ENCODE measurements around the gene SPN.
"Not testable (repeated sequence)": the region's sequence is repeated elsewhere in the genome, so short reads cannot be mapped to it uniquely, and the experiment has no call there.

SPN gene

DNA sequence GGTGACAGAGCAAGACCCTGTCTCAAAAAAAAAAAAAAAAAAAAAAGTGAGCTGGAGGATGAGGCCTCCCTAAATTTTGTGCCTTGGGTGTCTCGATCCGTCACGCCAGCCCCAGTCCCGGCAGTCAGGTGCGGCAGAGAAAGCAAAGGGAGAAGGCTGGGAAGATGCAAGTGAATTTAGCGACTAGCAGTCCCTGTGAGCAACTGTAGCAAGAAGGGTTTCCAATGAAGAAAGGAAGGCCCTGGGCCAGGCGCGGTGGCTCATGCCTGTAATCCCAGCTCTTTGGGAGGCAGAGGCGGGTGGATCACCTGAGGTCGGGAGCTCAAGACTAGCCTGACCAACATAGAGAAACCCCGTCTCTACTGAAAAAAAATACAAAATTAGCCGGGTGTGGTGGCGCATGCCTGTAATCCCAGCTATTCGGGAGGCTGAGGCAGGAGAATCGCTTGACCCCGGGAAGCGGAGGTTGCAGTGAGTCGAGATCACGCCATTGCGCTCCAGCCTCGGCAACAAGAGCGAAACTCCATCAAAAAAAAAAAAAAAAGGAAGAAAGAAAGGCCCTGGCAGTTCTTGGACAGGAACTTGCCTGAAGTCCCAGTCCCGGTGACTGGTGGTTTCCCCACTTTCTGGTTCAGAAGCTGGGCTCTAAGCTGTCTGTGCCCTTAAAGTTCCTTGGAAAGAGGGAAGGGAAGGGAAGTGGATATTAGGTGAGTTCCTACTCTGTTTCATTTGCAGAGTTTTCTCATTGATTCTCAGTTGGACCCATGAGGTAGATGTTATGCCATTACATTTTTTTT is 14.1 kb downstream of the SPN start:
- DNase-seq (ENCODE audit: low spot score) = no peak

- DNase-seq (ENCODE audit: low spot score) = peak; percentile 57
Observed at GRCh38 chr16:29678691-29679267, 15.7 kb downstream of the SPN start, which contains the start of gene QPRT. QPRT (plus strand) TSS chr16:29679180; CDS start chr16:29679198, 18 bp downstream.

DNA sequence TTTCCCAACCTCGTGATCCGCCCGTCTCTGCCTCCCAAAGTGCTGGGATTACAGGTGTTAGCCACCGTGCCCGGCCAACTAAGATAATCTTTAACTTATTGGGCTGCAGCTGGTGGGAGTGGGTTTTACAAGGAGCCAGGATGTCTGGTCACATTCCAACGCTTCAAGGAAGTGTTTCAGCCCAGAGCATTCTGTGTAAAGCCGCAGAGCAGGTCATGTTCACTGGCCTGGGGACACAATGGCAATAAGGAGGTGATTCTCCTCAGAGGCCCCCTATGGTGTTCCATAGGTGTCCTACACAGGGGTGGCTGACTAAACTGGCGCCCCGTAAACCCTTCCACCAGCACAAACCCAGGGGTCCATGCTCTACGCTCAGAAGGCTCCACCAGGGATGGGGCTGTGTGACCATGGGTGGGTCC is 17.1 kb downstream of the SPN start:
- no peak for DNase-seq (ENCODE audit: low spot score)

DNA sequence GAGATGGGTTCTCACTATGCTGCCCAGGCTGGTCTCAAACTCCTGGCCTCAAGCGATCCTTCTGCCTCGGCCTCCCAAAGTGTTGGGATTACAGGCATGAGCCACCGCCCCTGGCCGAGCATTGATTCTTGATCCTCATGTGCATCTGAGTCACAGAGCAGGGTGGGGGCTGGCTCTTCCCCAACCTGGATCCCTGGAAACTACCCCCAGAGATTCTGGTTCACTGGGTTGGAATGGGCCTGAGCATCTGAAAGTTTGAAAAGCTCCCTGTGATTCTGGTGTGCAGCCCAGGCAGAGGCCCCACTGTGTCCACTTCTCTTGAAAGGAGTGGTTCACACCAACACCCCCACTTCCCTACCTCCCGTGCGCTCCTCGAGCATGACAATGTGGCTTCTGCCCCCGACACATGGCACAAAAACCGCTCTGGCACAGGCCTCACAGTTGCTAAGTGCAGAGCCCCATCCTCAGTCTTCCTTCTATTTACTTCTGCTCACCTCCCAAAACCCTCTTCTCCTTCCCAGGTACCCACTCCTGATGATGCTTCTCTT is 20.6 kb downstream of the SPN start:
- no peak for DNase-seq (ENCODE audit: low spot score)

- no peak for DNase-seq (ENCODE audit: low spot score)
Observed at GRCh38 chr16:29684679-29685078, 21.6 kb downstream of the SPN start.

- DNase-seq (ENCODE audit: low spot score) = no peak
Observed at GRCh38 chr16:29686740-29687332, 23.8 kb downstream of the SPN start.

DNA sequence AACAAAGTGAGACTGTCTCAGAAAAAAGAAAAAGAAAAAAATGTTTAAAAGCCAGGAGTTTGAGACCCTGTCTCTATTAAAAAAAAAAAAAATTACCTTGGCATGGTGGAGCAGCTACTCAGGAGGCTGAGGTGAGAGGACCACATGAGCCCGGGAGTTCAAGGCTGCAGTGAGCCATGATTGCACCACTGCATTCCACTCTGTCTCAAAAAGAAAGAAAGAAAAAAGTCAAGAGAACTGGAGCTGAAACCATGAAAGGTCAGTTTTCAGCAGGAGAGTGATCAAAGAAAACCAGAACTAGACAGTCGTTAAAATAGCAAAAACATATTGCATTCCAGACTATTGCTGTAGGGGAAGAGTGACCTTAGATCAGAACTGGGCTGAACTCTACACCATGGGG is 24.7 kb downstream of the SPN start:
- DNase-seq (ENCODE audit: low spot score) = no peak

- no peak for DNase-seq (ENCODE audit: low spot score)
Observed at GRCh38 chr16:29688172-29688571, 25.1 kb downstream of the SPN start.

DNA sequence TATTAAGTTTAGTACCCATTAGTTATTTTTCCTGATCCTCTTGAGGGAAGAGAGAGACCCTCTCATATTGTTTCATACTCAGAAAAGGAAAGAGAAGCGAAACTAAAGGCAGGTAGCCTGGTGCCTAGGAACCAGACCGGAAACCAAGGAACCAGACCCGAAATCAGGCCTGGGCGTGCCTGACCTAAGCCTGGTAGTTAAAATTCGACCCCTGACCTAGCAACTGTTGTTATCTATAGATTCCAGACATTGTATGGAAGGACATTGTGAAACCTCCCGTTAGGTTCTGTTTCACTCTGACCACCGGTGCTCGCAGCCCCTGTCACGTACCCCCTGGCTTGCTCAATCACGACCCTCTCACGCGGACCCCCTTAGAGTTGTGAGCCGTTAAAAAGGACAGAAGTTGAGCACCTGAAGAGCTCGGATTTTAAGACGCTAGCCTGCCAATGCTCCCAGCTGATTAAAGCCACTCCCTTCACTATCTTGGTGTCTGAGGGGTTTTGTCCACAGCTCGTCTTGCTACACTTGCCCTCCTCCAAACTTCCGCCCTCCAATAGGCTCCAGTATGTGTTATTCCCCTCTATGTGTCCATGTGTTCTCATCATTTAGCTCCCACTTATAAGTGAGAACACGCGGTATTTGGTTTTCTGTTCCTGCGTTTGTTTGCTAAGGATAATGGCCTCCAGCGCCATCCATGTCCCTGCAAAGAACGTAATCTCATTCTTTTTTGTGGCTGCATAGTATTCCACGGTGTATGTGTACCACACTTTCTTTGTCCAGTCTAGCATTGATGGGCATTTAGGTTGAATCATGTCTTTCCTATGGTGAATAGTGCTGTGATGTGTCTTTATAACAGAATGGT is 26.7 kb downstream of the SPN start:
- not testable (repeated sequence) for DNase-seq (ENCODE audit: low spot score)

DNA sequence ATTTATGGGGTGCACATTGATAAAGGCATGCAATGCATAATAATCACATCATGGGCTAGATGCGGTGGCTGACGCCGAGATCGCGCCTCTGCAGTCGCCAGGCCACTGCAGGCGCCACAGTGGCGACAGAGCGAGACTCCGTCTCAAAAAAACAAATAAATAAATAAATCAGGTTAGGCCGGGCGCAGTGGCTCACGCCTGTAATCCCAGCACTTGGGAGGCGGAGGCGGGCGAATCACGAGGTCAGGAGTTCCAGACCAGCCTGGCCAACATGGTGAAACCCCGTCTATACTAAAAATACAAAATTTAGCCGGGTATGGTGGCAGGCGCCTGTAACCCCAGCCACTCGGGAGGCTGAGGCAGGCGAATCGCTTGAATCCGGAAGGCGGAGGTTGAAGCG is 29.6 kb downstream of the SPN start:
- DNase-seq (ENCODE audit: low spot score) = not testable (repeated sequence)

- no peak for DNase-seq (ENCODE audit: low spot score)
Observed at GRCh38 chr16:29694384-29695195, 31.5 kb downstream of the SPN start.

- not testable (repeated sequence) for DNase-seq (ENCODE audit: low spot score)
Observed at GRCh38 chr16:29695675-29696074, 32.6 kb downstream of the SPN start.

DNA sequence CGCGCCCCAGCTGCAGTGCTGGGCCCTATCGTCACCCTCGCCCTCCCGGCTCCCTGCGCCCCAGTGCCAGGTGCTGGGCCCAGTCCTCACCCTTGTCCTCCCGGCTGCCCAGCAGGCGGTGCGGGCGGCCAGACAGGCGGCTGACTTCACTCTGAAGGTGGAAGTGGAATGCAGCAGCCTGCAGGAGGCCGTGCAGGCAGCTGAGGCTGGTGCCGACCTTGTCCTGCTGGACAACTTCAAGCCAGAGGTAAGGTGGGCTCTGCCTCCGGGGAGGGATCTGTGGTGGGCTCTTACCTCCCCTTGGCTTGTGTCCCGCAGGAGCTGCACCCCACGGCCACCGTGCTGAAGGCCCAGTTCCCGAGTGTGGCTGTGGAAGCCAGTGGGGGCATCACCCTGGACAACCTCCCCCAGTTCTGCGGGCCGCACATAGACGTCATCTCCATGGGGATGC is 33.9 kb downstream of the SPN start:
- no peak for DNase-seq (ENCODE audit: low spot score)

- DNase-seq (ENCODE audit: low spot score) = no peak
Observed at GRCh38 chr16:29697391-29697790, 34.3 kb downstream of the SPN start.

DNA sequence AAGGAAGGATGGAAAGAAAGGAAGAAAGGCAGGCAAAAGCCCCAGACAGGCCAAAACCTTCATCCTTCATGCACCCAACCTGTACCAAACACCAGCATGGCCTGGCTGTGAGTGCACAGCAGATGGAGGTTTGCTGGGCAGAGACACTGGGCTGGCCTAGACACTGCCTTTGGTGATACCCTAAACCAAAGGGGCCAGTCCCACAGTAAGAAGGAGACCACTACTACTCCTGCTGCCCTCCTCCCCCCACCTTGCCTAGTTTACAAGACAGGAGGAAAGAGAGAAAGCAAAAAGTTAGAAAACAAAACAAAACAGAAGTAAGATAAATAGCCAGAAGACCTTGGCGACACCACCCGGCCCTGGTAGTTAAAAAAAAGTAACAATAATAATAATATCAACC is 35.0 kb downstream of the SPN start:
- DNase-seq (ENCODE audit: low spot score) = no peak

- DNase-seq (ENCODE audit: low spot score) = no peak
Observed at GRCh38 chr16:29698484-29699323, 35.7 kb downstream of the SPN start.

DNA sequence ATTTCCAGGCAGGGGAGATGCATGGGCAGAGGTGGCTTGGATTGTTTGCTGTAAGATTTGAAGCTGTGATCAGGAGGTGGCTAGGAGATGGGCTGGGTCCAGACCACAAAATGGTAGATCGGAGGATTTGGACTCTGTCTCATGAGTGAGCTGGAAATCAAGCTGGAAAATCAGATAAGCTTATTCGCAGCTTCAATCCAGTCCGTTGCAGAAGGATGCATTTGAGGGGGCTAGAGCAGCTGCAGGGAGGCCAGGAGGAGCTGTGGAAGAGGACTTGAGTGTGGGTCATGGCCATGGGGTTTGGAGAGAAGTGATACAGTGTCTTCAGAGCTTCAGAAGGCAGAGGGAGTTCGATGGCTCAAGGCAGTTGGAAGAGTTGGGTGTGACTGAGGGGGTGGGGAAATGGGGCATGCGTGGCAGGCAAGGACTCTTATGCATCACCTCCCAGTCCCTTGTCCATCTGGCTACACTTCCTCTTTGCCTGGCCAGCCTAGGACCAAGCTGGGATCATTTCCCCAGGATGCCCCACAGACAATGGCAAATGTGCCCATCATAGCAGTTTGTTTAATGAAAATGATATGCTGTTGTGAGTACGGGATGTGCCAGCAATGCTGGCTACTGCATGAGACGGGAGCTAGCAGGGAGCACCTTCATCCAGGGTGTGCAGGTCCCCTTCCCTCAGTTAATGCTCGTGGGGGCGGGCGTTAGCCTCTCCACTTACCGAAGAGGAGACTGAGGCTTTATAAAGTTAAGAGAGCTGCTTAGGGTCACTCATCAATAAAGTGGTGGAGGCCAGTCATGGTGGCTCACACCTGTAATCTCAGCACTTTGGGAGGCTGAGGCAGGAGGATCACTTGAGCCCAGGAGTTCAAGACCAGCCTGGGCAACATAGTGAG is 36.5 kb downstream of the SPN start:
- no peak for DNase-seq (ENCODE audit: low spot score)

DNA sequence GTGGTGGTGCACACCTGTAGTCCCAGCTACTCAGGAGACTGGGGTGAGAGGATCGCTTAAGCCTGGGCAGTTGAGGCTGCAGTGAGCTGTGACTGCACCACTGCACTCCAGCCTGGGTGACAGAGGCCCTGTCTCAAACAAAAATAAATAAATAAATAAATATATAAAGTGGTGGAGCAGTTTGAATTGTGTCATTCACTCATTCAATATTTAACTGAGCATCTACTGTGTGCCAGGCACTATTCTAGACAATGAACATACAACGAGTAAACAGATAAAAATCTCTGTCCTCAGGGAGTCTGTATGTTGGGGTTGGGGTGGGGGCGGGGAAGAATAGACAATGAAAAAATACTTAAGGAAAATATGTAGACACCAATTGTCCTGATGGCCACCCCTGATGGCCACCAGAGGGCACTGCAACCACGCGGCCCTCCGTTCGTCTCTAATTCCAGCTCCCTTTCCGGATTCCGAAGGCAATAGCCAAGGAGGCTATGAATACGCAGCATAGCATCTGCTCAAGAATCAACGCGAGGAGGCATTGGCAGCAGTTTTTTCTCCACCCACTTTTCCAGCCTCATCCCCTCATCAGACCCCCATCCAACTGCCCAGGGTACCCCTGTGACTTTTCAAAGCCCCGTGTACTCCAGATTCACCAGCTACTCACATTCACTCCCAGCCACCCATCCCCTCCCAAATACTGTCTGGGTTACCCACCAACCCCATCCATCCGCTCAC is 37.4 kb downstream of the SPN start:
- DNase-seq (ENCODE audit: low spot score) = peak; percentile 82
